Measurements from ENCODE around the gene RAI1. TPM values are rescaled to one million over a fixed set of nuclear protein-coding genes. Genes with fewer than 3 reads are reported as not detected.

The RAI1 gene
- total RNA-seq, 4 donors from 2014 or later: 20.3 to 46.1 (median 30.4) TPM

GRCh38 chr17:17810895-17811248 is 129.6 kb downstream of the RAI1 start:
- Histone ChIP-seq H3K27ac (peak overlapping the region; percentile 55), H3K36me3 (peaks cover 17% of the 10 kb centered on the region), H3K9me3 (no peaks in the 10 kb centered on the region), H3K4me3 (peak overlapping the region; percentile 41), H3K27me3 (no peaks in the 10 kb centered on the region), H3K4me1 (peaks cover 68% of the 10 kb centered on the region)
- 84% methylated on average over 27 of the region's 27 CpGs for WGBS
- no peak for TF ChIP-seq POLR2A (IDR thresholded peaks at IDR 0.05)
- no peak for TF ChIP-seq EP300 (IDR thresholded peaks at IDR 0.05)
- TF ChIP-seq, protein P1, sequence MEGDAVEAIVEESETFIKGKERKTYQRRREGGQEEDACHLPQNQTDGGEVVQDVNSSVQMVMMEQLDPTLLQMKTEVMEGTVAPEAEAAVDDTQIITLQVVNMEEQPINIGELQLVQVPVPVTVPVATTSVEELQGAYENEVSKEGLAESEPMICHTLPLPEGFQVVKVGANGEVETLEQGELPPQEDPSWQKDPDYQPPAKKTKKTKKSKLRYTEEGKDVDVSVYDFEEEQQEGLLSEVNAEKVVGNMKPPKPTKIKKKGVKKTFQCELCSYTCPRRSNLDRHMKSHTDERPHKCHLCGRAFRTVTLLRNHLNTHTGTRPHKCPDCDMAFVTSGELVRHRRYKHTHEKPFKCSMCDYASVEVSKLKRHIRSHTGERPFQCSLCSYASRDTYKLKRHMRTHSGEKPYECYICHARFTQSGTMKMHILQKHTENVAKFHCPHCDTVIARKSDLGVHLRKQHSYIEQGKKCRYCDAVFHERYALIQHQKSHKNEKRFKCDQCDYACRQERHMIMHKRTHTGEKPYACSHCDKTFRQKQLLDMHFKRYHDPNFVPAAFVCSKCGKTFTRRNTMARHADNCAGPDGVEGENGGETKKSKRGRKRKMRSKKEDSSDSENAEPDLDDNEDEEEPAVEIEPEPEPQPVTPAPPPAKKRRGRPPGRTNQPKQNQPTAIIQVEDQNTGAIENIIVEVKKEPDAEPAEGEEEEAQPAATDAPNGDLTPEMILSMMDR (IDR thresholded peaks at IDR 0.05): no peak
- TF ChIP-seq POLR2AphosphoS5 (IDR thresholded peaks at IDR 0.05): no peak
- DNase-seq (ENCODE audit: low spot score in 2 of 2): no peak

DNA sequence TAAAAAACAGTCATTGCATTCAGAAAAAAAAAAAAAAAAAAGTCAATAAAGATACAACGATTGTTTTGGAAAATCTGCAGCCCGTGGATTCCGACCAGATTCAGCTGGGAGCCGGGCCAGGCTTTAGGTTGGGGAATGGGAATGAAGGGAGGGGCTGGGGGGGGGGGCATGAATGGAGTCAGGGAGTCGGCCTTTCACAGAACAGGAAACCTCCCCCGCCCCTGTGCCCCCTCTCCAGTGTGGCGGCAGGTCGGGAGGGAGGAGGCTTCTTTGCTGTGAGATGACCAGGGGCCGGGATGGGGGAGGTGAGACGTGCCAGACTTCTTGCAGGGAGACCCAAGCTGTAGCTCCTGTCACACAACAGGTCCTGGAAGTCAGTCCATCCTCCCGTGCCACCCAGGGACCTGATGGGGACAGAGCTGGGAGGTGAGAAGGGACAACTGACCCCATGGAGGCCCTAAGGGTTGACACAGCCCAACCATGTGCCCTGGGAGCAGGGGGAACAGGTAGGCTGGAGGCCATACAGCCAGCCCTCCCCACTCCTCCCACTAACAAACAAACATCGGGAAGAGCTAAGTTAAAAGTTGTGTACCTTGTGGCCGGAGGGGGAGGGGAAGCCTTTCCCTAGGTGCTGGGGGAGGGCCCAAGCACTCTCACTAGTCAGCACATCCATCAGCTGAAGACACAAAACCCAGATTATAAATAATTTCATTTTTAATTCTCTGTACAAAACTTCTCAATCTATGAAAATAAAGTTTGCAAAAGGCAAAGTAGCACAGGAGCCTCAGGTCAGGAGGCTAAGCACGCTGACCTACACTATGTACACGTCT is 130.3 kb downstream of the RAI1 start:
- 43% methylated on average over 15 of the region's 15 CpGs for WGBS
- DNase-seq (ENCODE audit: low spot score in 2 of 2): no peak
- H3K4me3 ChIP-seq: no peak overlapping the region
- H3K36me3 ChIP-seq: peaks cover 22% of the 10 kb centered on the region
- peak overlapping the region; percentile 43 for H3K27ac ChIP-seq
- TF ChIP-seq, protein P1 (IDR thresholded peaks at IDR 0.05): no peak
- no peak for TF ChIP-seq EP300 (IDR thresholded peaks at IDR 0.05)
- TF ChIP-seq POLR2A (IDR thresholded peaks at IDR 0.05): no peak
- TF ChIP-seq POLR2AphosphoS5 (IDR thresholded peaks at IDR 0.05): no peak
- no peaks in the 10 kb centered on the region for H3K27me3 ChIP-seq
- peaks cover 72% of the 10 kb centered on the region for H3K4me1 ChIP-seq
- H3K9me3 ChIP-seq: no peaks in the 10 kb centered on the region

DNA sequence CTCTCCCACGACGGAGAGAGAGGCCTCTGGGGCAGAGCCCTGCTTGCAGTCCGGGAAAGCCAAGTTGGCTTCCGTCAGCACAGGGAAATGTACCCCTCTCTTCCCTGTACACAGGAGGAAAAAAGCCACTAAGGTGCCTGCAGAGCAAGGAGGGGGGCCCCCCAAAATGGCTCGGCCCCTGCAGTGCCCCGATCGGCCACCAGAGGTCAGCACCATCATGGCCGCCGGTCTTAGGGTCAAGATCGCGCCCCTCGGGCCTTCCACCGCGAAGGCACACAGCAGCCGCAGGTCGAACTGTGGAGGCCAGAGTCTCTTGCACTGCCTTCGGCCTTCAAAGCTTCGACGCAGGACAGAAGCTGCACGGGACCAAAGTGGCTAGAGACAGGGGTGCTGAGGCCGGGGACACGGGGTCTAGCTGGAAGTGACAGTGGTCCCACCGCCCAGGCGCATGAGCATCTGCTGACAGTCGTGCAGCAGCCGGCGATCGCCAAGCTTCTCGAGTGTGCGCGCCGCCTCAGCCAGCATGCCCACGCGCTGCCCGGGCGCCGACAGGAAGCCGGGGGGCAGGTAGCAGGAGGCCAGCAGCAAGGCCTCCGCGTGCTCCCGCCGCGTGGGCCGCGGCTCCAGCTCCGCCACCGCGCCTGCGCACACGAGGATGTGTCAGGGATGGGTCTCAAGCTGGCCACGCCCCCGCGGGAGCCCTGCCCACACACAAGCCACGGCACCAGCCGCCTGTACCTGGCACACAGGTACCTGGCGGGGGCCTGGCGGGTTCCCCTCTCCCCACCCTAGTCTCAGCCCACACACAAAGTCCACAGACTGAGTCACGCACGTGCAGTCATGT is 131.2 kb downstream of the RAI1 start:
- Histone ChIP-seq H3K27me3 (no peaks in the 10 kb centered on the region), H3K4me1 (peaks cover 70% of the 10 kb centered on the region), H3K9me3 (no peaks in the 10 kb centered on the region), H3K27ac (peak overlapping the region; percentile 43), H3K36me3 (peaks cover 31% of the 10 kb centered on the region), H3K4me3 (no peak overlapping the region)
- DNase-seq (ENCODE audit: low spot score in 2 of 2): peak in 1 of 2 donors; percentile 85
- 20% methylated on average over 11 of the region's 59 CpGs for WGBS
- TF ChIP-seq EP300 (IDR thresholded peaks at IDR 0.05): no peak
- peak in 1 of 3 donors; percentile 32 for TF ChIP-seq POLR2AphosphoS5 (IDR thresholded peaks at IDR 0.05)
- no peak for TF ChIP-seq POLR2A (IDR thresholded peaks at IDR 0.05)
- TF ChIP-seq, protein P1 (IDR thresholded peaks at IDR 0.05): peak; percentile 99

DNA sequence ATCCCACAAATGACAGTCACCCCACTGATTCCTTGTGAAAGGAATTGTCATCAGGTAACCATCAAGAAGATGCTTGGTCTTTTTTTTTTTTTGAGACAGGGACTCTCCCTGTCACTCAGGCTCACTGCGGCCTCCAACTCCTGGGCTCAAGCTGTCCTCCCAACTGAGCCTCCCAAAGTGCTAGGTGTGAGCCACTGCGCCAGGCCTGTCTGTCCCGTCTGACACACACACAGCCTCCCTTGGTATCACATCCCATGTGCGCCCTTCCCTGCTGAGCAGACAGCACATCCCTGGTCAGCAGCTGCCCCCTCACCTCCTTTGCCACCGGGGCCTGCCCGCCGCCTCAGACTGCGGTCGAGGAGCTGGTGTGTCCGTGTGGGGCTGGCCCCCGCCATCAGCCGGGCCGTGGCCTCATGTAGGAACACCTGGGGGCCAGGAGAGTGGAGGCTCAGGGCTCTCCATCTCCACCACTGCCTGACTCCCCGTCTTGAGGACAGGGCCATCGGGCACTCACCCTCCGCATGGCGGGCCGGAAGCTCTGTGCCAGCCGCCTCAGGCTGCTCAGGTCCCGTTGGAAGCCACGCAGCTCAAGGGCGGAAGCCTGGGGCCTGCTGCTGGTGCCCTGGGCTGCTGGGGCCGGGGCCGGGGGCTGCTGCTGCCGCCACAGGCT is 131.9 kb downstream of the RAI1 start:
- H3K27me3 ChIP-seq: no peaks in the 10 kb centered on the region
- no peak for DNase-seq (ENCODE audit: low spot score in 2 of 2)
- no peak for TF ChIP-seq POLR2A (IDR thresholded peaks at IDR 0.05)
- no peak for TF ChIP-seq EP300 (IDR thresholded peaks at IDR 0.05)
- no peak for TF ChIP-seq POLR2AphosphoS5 (IDR thresholded peaks at IDR 0.05)
- TF ChIP-seq, protein P1 (IDR thresholded peaks at IDR 0.05): no peak
- no peak overlapping the region for H3K27ac ChIP-seq
- H3K9me3 ChIP-seq: no peaks in the 10 kb centered on the region
- peaks cover 38% of the 10 kb centered on the region for H3K36me3 ChIP-seq
- 98% methylated on average over 11 of the region's 25 CpGs for WGBS
- peaks cover 70% of the 10 kb centered on the region for H3K4me1 ChIP-seq
- H3K4me3 ChIP-seq: no peak overlapping the region

All from suprapubic skin (tissue), 4 donors.